ENCODE results near the gene CDH15.

Gene CDH15

DNA sequence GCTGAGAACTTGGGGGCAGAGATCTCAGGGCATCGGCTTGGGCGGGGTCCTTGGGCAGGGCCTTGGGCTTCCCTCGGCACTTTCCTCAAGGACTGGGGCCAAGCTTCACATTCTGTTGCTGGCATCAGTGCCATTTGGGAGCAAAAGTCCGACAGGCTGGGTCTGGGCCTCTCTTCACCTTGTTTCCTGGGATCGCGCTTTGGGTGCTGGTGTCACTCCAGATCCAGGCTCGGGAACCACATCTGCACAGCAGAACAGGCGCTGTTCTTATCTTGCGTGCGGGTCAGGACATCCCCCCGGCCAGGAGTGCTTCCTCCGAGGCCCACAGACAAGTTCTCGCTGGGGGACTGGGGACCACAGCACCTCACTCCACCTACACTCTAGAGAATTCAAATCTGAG lies 31.1 kb upstream of the CDH15 start:
- no peak for DNase-seq (ENCODE audit: extremely low read depth in 1 of 2, low read depth in 1 of 2)

DNA sequence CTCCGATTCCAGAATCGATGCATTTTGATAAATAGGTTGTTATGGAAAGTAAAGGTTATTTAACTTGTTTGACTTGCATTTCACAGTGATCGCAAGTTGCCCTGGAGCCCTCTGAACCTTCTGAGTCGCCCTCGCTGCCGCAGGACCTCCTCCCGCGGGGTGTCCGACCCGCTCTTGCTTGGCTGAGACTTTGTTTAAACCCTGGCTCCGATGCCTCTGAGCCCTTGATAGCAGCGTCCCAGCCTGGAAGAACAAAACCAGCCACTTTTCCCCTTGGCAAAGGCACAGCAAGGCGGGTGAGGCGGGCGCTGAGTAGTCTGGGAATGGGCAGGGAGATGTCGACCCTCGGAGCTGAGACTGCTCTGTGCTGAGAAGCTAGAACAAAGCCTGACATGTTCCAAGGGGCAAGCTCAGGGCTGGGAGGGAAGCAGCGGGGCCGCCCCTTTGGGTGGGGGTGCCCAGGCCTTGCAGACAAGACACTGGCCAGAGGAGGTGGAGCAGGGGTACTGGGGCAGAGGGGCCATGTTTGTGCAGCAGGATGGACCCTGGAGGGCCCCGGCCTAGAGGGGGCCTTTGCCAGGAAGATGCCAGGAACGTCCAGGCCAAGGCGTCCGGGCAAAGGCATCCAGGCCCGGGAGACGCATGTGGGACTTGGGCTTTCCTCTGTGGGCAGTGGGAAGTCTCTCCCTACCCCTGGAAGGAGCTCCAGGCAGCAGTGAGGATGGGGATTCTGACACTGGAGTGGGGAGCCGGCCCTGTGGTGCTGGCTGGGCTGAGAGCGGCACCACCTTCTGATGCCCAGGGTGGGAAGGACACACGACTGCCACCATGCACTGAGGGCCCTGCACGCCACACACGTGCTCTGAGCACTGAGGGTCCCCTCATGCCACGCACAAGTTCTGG lies 30.3 kb upstream of the CDH15 start:
- no peak for DNase-seq (ENCODE audit: extremely low read depth in 1 of 2, low read depth in 1 of 2)

DNA sequence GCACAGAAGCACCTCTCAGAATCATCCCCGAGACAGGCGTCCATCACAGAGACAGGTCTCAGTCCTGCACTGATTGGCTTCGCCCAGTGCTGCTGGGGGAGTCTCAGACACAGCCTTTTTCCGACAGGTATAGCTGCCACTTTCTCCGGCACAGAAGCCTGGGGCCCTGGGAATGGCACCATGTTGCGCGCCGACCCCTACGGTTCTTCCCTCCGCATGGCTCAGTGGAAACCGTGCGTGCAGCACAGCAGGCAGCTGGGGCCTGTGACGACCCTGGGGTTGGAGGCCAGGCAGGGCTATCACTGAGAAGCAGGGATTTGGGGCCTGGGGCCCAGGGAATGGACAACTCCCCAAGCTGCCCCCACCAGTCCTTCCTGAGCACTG lies 29.7 kb upstream of the CDH15 start:
- no peak for DNase-seq (ENCODE audit: extremely low read depth in 1 of 2, low read depth in 1 of 2)

DNA sequence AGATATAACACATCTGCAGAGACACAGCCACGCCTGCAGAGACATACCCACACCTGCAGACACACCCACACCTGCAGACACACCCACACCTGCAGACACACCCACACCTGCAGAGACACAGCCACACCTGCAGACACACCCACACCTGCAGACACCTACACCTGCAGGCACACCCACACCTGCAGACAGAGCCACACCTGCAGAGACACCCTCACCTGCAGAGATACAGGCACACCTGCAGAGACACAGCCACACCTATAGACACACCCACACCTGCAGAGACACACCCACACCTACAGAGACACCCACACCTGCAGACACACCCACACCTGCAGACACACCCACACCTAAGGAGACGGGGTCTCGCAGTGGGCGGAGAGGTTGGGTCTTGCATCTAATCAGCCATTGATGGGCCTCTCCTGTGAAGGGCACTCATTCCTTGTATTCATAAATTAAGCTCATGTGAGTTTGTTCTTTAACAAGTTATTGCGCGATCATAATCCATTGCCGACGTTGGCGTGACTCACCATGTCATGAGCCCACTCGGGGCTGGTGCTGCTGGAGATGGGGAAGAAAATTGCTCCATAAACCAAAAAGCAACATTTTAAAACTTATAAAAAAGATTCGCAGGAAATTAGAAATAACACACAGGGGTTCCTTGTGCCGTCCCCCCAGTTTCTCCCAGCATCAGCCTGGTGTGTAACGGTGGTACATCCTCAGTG lies 28.9 kb upstream of the CDH15 start:
- DNase-seq (ENCODE audit: extremely low read depth in 1 of 2, low read depth in 1 of 2) = no peak

DNA sequence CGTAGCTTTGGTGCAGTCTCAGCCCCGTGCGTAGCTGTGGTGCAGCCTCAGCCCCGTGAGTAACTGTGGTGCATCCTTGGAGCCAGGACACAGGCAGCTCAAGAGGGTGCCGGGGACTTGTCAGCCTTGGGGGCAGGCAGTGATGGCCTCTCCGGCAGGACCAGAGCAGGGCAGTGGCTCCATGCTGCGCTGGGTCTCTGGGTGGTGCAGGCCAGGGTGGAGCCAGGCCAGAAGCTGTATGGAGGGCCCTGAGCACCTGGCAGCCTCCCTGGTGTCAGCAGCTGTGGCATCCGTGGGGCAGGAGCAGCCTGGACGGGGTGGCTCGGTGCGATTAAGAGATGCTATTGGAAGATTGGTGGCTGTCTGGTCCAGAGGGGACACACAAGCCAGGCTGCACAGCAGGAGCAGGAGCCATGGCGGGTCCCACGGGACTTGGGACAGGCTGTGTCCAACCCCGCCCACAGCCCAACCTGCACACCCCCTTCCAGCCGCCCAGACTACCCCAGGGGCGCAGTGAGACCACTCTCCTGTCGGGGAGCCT lies 28.3 kb upstream of the CDH15 start:
- DNase-seq (ENCODE audit: extremely low read depth in 1 of 2, low read depth in 1 of 2) = no peak

DNA sequence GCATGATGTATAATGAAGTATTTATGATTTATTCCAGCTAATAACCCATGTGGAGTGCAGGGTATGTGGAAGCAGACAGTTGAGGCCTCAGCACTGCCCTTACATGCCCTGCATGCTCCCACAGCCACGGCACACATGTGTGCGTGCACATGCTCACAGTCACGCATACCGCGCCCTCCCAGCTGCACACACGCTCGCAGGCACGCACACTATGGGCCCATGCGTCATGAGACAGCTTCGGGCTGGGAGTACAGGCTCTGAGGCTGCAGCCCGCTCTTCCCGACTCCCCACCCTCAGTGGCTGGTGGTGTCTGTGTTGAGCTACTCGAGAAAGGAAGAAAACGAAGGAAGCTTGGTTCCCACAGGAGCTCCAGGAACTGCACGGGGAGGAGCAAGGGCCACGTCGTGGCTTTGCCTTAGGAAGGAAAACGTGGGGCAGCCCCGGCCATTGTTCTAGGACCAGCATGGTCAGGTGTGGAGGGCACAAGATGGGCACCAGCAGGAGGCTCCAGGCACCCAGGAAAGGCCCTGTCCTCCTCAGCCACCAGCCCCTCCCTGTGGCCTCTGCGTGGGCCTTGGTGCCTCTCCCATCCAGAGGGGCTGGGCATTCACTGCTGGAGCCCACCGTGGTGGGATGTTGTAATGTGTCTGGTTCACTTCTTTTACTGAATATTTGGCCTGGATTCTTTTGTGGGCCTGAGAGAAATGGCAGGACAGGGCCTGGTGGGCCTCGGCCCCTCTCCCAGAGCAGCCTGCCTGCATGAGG lies 27.5 kb upstream of the CDH15 start:
- DNase-seq (ENCODE audit: extremely low read depth in 1 of 2, low read depth in 1 of 2) = no peak

DNA sequence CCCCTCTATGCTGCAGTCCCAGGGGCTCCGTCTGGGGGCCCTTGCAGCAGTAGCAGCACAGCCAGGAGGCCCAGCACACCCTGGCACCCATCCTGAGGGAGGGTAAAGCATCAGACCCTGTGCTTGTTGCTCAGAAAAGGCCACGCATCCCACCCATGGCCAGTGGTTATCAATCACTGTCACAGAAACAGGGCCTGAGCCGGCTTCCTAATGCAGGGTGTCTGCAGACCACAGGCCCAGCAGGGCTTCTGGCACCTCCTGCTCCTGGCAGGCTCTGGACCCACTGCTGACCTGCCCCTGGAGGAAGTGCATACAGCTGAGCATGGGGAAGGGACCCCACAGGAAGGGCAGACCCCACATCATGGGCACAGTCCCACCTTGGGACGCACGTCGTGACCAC lies 26.9 kb upstream of the CDH15 start:
- DNase-seq (ENCODE audit: extremely low read depth in 1 of 2, low read depth in 1 of 2) = no peak

DNA sequence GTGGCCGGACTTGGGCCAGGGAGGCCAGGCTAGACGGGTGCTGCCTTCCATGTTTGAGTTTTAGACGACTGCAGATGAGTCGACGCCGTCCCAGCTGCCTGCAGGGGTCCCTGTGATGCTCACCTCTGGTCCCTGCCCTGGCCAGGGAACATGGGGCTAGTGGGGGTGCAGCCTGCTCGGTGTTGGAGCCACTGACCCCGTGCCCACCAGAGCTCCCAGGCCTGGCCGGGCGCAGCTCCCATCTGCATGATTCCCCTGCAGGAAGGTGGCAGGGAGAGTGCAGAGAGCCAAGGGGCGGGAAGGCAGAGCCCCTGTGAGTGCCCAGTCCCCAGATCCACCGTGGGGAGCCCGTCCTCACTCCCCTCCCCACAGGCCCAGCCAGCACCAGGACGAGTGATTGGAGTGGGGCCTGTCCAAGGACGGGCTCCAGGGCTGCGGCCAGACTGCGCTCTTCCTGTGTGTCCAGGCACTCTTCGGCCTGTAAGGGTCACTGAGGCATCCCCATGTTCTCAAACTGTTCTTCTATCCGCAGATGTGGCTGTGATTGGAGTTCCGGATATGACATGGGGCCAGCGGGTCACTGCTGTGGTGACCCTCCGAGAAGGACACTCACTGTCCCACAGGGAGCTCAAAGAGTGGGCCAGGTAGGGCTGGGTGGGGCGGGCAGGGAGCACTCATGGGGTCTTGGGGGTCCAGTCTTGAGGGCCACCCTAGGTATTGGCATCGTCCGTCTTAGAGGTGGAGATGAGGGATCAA lies 26.0 kb upstream of the CDH15 start:
- no peak for DNase-seq (ENCODE audit: extremely low read depth in 1 of 2, low read depth in 1 of 2)

DNA sequence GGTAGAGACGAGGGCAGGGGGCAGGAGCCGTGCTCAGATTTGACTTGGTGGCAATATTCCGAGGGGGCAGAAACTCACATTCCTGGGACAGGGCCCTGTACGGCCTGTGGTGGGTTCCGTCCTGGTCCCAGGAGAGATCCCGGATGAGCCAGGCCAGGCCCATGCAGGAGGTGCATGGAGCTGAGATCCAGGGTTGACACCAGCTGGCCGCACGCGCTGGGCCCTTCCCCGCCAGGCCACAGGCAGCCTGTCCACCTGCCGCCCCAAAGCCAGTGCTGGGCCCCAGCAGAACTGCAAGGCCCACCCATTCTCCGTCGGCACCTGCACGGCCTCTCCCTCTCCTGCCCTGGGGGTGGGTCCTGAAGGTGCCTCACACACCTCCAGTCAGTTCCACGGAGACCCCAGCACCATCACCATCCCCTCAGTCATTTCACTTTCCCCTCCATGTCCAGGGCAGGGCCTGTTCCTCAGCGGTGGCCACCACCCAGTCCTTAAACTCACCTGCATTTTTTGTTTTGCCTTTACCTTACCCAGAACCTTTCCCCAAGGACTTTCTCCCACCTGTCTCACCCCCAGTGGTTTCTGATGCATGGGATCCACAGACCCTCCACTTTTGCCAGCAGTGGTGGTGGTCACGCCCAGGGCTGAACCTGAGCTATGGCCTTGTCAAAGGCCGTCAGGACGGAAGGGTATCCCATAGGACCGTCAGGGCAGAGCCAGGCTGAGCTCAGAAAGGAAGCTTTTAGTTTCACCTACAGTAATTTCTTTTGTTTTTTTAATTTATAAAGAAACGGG lies 25.1 kb upstream of the CDH15 start:
- DNase-seq (ENCODE audit: extremely low read depth in 1 of 2, low read depth in 1 of 2) = no peak

DNA sequence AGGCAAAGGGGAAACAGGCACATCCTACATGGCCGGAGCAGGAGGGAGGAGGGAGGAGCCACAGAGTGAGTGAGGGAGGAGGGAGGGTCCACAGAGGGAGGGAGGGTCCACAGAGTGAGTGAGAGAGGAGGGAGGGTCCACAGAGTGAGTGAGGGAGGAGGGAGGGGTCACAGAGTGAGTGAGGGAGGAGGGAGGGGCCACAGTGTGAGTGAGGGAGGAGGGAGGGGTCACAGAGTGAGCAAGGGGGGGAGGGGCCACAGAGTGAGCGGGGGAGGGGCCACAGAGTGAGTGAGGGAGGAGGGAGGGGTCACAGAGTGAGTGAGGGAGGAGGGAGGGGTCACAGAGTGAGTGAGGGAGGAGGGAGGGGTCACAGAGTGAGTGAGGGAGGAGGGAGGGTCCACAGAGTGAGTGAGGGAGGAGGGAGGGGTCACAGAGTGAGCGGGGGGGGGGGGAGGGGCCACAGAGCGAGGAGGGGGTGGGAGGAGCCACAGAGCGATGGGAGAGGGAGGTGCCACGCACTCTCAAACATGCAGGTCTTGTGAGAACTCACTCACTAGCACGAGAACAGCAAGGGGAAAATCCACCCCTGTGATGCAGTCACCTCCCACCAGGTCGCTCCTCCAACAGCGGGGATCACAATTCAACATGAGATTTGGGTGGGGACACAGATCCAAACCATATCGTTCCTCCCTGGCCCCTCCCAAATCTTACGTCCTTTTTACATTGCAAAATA lies 24.3 kb upstream of the CDH15 start:
- DNase-seq (ENCODE audit: extremely low read depth in 1 of 2, low read depth in 1 of 2) = no peak

DNA sequence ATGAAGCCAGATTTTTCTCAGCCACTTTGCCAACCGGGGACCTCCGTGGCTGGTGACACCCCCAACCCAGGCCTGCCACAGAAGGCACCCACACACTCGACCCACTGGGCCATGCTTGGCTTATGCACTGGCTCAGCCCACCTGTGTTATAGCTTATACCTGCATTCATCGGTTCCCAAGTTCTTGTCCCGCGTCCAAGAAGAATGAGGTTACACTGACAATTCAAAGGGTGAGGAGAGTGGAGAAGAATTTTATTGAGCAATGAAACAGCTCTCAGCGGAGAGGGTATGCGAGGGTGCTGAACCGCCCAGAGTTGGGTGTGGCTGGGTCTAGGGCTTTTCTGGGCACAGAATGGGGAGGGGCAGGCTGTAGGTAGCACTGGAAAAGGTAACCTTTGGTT lies 22.2 kb upstream of the CDH15 start:
- DNase-seq (ENCODE audit: extremely low read depth in 1 of 2, low read depth in 1 of 2) = no peak

DNA sequence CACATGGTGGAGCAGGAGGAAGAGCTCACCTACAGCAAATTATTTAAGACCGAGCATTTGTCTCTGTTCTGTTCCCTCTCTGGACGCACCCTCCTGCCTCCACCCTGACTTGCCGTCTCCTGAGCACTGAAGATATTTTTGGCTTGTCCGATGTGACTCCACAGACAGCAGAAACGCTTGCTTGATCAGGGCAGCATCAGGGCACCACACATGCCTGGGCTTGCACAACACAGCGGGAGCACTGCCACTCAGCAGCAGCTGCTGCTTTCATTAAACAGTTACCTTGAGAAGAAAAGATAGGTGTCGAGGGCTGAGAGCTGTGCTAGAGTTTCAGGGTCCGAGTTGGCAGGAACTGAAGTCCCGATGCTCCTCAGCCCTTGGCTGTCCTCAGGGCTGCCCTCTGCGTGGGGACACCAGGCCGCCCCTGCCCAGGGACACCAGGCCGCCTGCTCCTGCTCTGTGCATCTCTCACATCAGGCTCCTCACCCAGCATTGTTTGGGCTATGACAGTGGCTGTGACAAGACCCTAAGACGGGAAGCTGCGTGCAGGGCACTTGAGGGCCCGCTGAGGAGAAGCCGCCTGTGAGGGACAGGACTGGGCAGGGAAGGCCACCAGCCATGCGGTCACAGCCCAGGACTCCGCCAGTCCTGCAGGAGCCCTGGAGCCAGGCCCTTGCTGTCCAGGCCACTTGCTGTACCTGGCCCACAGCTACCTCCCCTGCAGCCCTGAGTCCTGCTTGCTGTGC lies 21.3 kb upstream of the CDH15 start:
- no peak for DNase-seq (ENCODE audit: extremely low read depth in 1 of 2, low read depth in 1 of 2)

DNA sequence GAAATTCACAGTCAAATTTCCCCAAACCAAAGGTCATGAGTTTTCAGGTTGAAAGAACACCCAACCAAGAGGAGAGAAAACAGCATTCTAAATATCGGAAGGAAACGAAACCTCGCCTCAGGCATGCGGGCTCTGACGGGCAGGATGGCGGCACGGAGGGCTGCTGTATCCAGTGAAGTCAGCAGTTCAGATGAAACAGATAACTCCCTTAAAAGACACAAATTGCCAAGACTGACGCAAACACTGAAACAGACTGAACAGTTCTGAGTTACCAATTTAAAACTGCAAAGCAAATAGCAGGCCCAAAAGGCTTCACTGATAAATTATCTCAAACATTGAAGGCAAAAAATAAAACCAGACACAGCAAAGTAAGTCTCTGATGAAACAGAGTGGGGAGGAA lies 20.6 kb upstream of the CDH15 start:
- no peak for DNase-seq (ENCODE audit: extremely low read depth in 1 of 2, low read depth in 1 of 2)

DNA sequence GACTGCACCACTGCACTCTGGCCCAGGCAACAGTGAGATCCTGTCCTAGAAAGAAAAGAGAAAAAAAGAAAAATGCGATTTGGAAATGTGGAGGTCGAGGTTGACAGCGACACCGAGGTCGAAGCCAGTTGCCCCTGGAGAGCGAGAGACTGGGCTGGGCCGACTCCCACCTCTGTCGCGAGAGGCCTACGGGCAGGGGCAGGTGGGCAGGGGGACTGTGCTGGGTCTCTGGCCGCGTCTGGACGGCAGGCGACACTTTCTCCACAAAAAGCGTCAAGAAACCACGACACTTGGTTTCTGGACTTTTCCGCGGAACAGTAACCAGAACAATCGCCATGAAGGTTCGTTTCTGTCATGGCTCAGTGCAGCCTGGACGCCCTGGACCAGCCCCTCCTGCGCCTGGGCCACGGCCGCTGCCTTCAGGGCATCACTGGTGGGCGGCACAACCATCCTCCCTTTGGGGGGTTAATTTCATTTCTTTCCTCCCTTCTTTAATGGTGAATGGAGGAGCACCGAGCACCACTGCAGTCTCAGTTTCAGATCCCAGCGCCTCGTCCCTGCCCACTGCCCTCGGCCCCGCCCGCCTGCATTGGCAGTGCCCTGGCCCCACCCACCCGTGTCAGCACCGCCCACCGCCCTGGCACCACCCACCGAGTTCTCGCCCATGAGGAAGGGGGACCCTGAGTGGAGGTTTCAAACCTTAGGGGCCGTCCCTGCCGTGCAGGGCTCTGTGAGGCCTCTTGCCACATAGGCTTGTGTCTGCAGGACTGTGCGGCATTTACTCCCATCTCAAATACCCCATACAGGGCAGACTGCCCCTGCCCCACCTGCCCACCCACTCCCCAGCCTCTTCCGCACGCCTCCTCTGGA lies 18.5 kb upstream of the CDH15 start:
- DNase-seq (ENCODE audit: extremely low read depth in 1 of 2, low read depth in 1 of 2) = no peak

DNA sequence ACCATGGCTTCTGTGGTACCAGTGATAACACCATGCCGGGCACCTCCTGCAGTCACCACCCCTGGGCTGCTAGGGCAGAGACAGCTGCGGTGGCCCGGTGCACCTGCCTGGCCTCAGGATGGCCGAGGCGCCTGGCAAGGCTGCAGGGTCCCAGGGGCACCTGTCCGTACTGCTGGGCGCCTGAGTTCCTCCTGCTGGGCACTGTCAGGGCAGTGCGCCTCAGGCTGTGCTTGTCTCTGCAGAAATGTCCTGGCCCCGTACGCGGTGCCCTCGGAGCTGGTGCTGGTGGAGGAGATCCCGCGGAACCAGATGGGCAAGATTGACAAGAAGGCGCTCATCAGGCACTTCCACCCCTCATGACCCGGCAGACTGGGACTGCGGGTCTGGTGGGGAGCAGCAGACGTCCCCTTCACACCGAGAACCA lies 17.7 kb upstream of the CDH15 start:
- no peak for DNase-seq (ENCODE audit: extremely low read depth in 1 of 2, low read depth in 1 of 2)

DNA sequence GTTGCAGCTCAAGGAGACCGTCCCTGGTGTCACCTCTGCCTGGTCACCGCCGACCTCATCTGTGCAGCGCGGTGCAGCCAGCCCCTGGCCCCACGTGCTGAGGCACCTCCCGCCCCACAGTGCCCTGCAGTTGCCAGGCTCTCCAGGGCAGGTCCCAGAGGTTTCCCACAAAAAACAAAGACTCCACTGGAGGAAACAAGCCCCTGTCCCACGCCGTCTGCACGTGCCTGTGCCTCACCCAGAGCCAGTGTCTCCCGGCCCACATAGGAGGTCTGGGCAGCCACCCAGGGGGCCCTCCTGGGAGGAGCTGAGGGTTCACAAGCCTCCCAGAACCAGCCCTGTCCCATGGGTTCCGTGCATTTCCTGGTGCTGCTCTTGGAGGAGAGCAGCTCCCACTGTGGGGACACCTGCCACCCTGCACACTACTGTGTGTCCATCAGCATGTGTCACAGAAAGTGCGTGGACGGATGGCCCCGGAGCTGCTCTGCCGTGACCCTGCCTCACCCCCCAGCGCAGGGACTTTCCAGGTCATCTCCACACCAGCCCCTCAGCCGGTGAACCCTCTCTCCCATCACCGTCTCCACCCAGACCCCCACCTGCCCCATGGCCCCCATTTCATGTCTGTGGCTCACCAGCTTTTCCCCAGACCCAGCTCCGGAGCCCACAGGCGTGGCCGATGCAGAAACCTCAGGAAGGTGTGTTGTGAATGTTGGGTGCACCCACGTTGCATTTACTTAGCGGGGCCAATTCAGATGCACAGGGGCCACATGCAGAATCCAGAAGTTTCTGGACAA lies 17.0 kb upstream of the CDH15 start:
- DNase-seq (ENCODE audit: extremely low read depth in 1 of 2, low read depth in 1 of 2) = no peak

All from activated CD8-positive, alpha-beta memory T cell treated with anti-CD3 and anti-CD28 coated beads for 1 hour (primary cell).